Stomach (tissue), 4 donors: ENCODE data around the gene ACSF3.

ENCODE experiments used
- CTCF ChIP-seq, 7 experiments: fragments of 450-650 bp in 4 of 7; fragments of 200-600 bp in 3 of 7; sonication (generic) in 3 of 7; IDR thresholded peaks; one replicate each; pipeline ENCODE4 v1.5.1; 2016 to 2019; ENCODE audit warnings: antibody characterized with exemption in 7 of 7, control low read depth in 2 of 7, mild to moderate bottlenecking in 1 of 7
- POLR2AphosphoS5 ChIP-seq, 3 donors: sonication (generic); formaldehyde crosslinking; IDR thresholded peaks; one replicate each; pipeline ENCODE4 v1.6.1; 2016; ENCODE audit warnings: antibody characterized with exemption in 3 of 3

GRCh38 chr16:89067677-89068443 is 25.8 kb upstream of the ACSF3 start:
- no peak for TF ChIP-seq CTCF (IDR thresholded peaks at IDR 0.05)
- TF ChIP-seq POLR2AphosphoS5 (IDR thresholded peaks at IDR 0.05): no peak
